ENCODE data around the gene NIPAL4. TPM values are rescaled to one million over a fixed set of nuclear protein-coding genes. Genes with fewer than 3 reads are reported as not detected.
A peak's percentile ranks its signal among the peaks of the same experiment; 100 is the strongest.

The NIPAL4 gene
- total RNA-seq, 4 donors from 2014 or later = 0.33 TPM; not detected in 3

- TF ChIP-seq CTCF (IDR thresholded peaks at IDR 0.05) (no peak), POLR2A (IDR thresholded peaks at IDR 0.05) (no peak)
- H3K4me3 ChIP-seq (replicated peaks in 1 of 3) = no peak overlapping the region
- DNase-seq = no peak
- no peaks in the 10 kb centered on the region for H3K9me3 ChIP-seq
- H3K36me3 ChIP-seq = peaks cover 0 to 7% of the 10 kb centered on the region in 2 donors
- WGBS, 2 donors = 91 to 96% methylated on average over 8 to 11 of the region's 11 CpGs
- no peaks in the 10 kb centered on the region for H3K4me1 ChIP-seq
- intact Hi-C loops (cut with DNase I) = no loop called here
- H3K27ac ChIP-seq = no peak overlapping the region
- no peaks in the 10 kb centered on the region for H3K27me3 ChIP-seq
Measured at GRCh38 chr5:157491471-157491995, 31.5 kb downstream of the NIPAL4 start.

GRCh38 chr5:157492886-157493285 lies 32.9 kb downstream of the NIPAL4 start:
- no peaks in the 10 kb centered on the region for H3K9me3 ChIP-seq
- peaks cover 0 to 7% of the 10 kb centered on the region in 2 donors for H3K36me3 ChIP-seq
- no peaks in the 10 kb centered on the region for H3K4me1 ChIP-seq
- H3K27me3 ChIP-seq = no peaks in the 10 kb centered on the region
- DNase-seq = no peak
- H3K4me3 ChIP-seq (replicated peaks in 1 of 3) = no peak overlapping the region
- no peak overlapping the region for H3K27ac ChIP-seq
- TF ChIP-seq POLR2A (IDR thresholded peaks at IDR 0.05) = no peak
- no peak for TF ChIP-seq CTCF (IDR thresholded peaks at IDR 0.05)
- intact Hi-C loops (cut with DNase I) = no loop called here
- 88 to 100% methylated on average over 4 to 9 of the region's 9 CpGs for WGBS, 2 donors

GRCh38 chr5:157494178-157494832 lies 34.3 kb downstream of the NIPAL4 start:
- Histone ChIP-seq H3K9me3 (no peaks in the 10 kb centered on the region), H3K27me3 (no peaks in the 10 kb centered on the region), H3K36me3 (peaks cover 0 to 7% of the 10 kb centered on the region in 2 donors), H3K27ac (no peak overlapping the region), H3K4me1 (no peaks in the 10 kb centered on the region), H3K4me3 (replicated peaks in 1 of 3) (no peak overlapping the region)
- no peak for DNase-seq
- 83 to 95% methylated on average over 5 of the region's 5 CpGs for WGBS, 2 donors
- intact Hi-C loops (cut with DNase I) = no loop called here
- TF ChIP-seq POLR2A (IDR thresholded peaks at IDR 0.05) (no peak), CTCF (IDR thresholded peaks at IDR 0.05) (no peak)

GRCh38 chr5:157496864-157497263 lies 36.9 kb downstream of the NIPAL4 start:
- H3K36me3 ChIP-seq = no peaks in the 10 kb centered on the region
- no peaks in the 10 kb centered on the region for H3K4me1 ChIP-seq
- no peak for DNase-seq
- WGBS, 2 donors = 87 to 93% methylated on average over 3 to 6 of the region's 8 CpGs
- no peak for TF ChIP-seq CTCF (IDR thresholded peaks at IDR 0.05)
- TF ChIP-seq POLR2A (IDR thresholded peaks at IDR 0.05) = no peak
- H3K4me3 ChIP-seq (replicated peaks in 1 of 3) = no peak overlapping the region
- no peaks in the 10 kb centered on the region for H3K27me3 ChIP-seq
- H3K9me3 ChIP-seq = no peaks in the 10 kb centered on the region
- no peak overlapping the region for H3K27ac ChIP-seq
- intact Hi-C loops (cut with DNase I) = no loop called here

GRCh38 chr5:157497875-157498611 lies 38.0 kb downstream of the NIPAL4 start:
- TF ChIP-seq POLR2A (IDR thresholded peaks at IDR 0.05) = no peak
- TF ChIP-seq CTCF (IDR thresholded peaks at IDR 0.05) = no peak

More at GRCh38 chr5:157497875-157498611, 38.0 kb downstream of the NIPAL4 start:
- peak; percentile 27 to 42 for DNase-seq
- Histone ChIP-seq H3K36me3 (no peaks in the 10 kb centered on the region), H3K4me1 (no peaks in the 10 kb centered on the region), H3K27me3 (no peaks in the 10 kb centered on the region), H3K9me3 (no peaks in the 10 kb centered on the region), H3K4me3 (replicated peaks in 1 of 3) (no peak overlapping the region), H3K27ac (no peak overlapping the region)
- WGBS, 2 donors = 39 to 46% methylated on average over 3 to 10 of the region's 10 CpGs
- intact Hi-C loops (cut with DNase I) = no loop called here
